Activated CD4-positive, alpha-beta T cell treated with anti-CD3 and anti-CD28 coated beads for 24 hours (primary cell): Measurements from ENCODE around the gene RPUSD3.
A peak's percentile ranks its signal among the peaks of the same experiment; 100 is the strongest.
"Not testable (repeated sequence)": the region's sequence is repeated elsewhere in the genome, so short reads cannot be mapped to it uniquely, and the experiment has no call there.

ENCODE experiments used
- DNase-seq, 2 donors: peaks; one replicate each; pipeline ENCODE4 v3.0.0-alpha.2; 2020; ENCODE audit warnings: low read depth in 2 of 2

Gene RPUSD3

GRCh38 chr3:9843715-9844438 is at the start of gene RPUSD3:
Gene RPUSD3, minus strand, starts transcription at chr3:9844008. Its CDS starts 18 bp downstream, at chr3:9843990.
- peak; percentile 96 to 97 for DNase-seq

- no peak for DNase-seq
Measured at GRCh38 chr3:9891072-9891622, 47.3 kb upstream of the RPUSD3 start.

GRCh38 chr3:9890249-9891071 is 46.7 kb upstream of the RPUSD3 start, which contains the start of gene JAGN1:
Gene JAGN1, plus strand, starts transcription at chr3:9890610. Its CDS starts 113 bp downstream, at chr3:9890723.
- DNase-seq, result peak; percentile 86

- no peak for DNase-seq
Measured at GRCh38 chr3:9889405-9889804, 45.6 kb upstream of the RPUSD3 start.

- no peak for DNase-seq
Measured at GRCh38 chr3:9888540-9888939, 44.7 kb upstream of the RPUSD3 start.

GRCh38 chr3:9887480-9887879 is 43.7 kb upstream of the RPUSD3 start:
- no peak for DNase-seq

- DNase-seq, result no peak
Measured at GRCh38 chr3:9886328-9886727, 42.5 kb upstream of the RPUSD3 start.

GRCh38 chr3:9884555-9885165 is 40.9 kb upstream of the RPUSD3 start:
- DNase-seq, result no peak

- no peak for DNase-seq
Measured at GRCh38 chr3:9883706-9884554, 40.1 kb upstream of the RPUSD3 start.

GRCh38 chr3:9881441-9881840 is 37.6 kb upstream of the RPUSD3 start:
- no peak for DNase-seq

GRCh38 chr3:9879830-9880549 is 36.2 kb upstream of the RPUSD3 start, which contains the start of gene CIDEC:
Gene CIDEC, minus strand, starts transcription at chr3:9880253. Its CDS starts 1,767 bp downstream, at chr3:9878486.
- DNase-seq, result no peak

GRCh38 chr3:9878700-9879099 is 34.9 kb upstream of the RPUSD3 start:
- DNase-seq, result no peak

- no peak for DNase-seq
Measured at GRCh38 chr3:9876991-9877390, 33.2 kb upstream of the RPUSD3 start.

GRCh38 chr3:9876255-9876654 is 32.4 kb upstream of the RPUSD3 start:
- not testable (repeated sequence) for DNase-seq

GRCh38 chr3:9875448-9875847 is 31.6 kb upstream of the RPUSD3 start:
- DNase-seq, result no peak

GRCh38 chr3:9872067-9872466 is 28.3 kb upstream of the RPUSD3 start:
- not testable (repeated sequence) for DNase-seq

GRCh38 chr3:9870978-9871377 is 27.2 kb upstream of the RPUSD3 start:
- DNase-seq, result no peak

- DNase-seq, result no peak
Measured at GRCh38 chr3:9869955-9870354, 26.1 kb upstream of the RPUSD3 start.

GRCh38 chr3:9867106-9867505 is 23.3 kb upstream of the RPUSD3 start:
- DNase-seq, result no peak

GRCh38 chr3:9866639-9867038 is 22.8 kb upstream of the RPUSD3 start:
- DNase-seq, result no peak
